GM18867 (cell line): ENCODE measurements around the gene CLASRP.
A peak's percentile ranks its signal among the peaks of the same experiment; 100 is the strongest.
"Not testable (repeated sequence)": the region's sequence is repeated elsewhere in the genome, so short reads cannot be mapped to it uniquely, and the experiment has no call there.

Experiments used
- ATAC-seq: cut with Tn5 transposase; IDR thresholded peaks from one replicate; pipeline ENCODE4 v1.9.1; 2021; ENCODE audit warnings: mild to moderate bottlenecking, moderate library complexity; ENCODE audit not compliant: unreplicated experiment

The CLASRP gene

GRCh38 chr19:45038931-45039893 lies at the start of gene CLASRP:
Gene CLASRP, plus strand, starts transcription at chr19:45039045. Its CDS starts 1,168 bp downstream, at chr19:45040213.
- peak; percentile 80 for ATAC-seq

GRCh38 chr19:44990459-44990858 lies 48.4 kb upstream of the CLASRP start:
- no peak for ATAC-seq

- ATAC-seq: no peak
Measured at GRCh38 chr19:44990966-44991365, 47.9 kb upstream of the CLASRP start.

- no peak for ATAC-seq
Measured at GRCh38 chr19:44992336-44993163, 46.3 kb upstream of the CLASRP start.

GRCh38 chr19:44993526-44993925 lies 45.3 kb upstream of the CLASRP start:
- no peak for ATAC-seq

- no peak for ATAC-seq
Measured at GRCh38 chr19:44993926-44994537, 44.8 kb upstream of the CLASRP start.

GRCh38 chr19:44998025-44998424 lies 40.8 kb upstream of the CLASRP start:
- ATAC-seq: no peak

- not testable (repeated sequence) for ATAC-seq
Measured at GRCh38 chr19:44999131-44999925, 39.5 kb upstream of the CLASRP start.

GRCh38 chr19:45000665-45001064 lies 38.2 kb upstream of the CLASRP start:
- not testable (repeated sequence) for ATAC-seq

- peak; percentile 43 for ATAC-seq
Measured at GRCh38 chr19:45001087-45001739, 37.6 kb upstream of the CLASRP start, which contains the start of gene RELB. Gene RELB, plus strand, starts transcription at chr19:45001464. Its CDS starts 116 bp downstream, at chr19:45001580.

GRCh38 chr19:45003485-45003884 lies 35.4 kb upstream of the CLASRP start:
- no peak for ATAC-seq

- no peak for ATAC-seq
Measured at GRCh38 chr19:45005787-45006186, 33.1 kb upstream of the CLASRP start.

GRCh38 chr19:45008552-45008951 lies 30.3 kb upstream of the CLASRP start:
- no peak for ATAC-seq

- ATAC-seq: no peak
Measured at GRCh38 chr19:45009625-45010255, 29.1 kb upstream of the CLASRP start.

GRCh38 chr19:45010306-45010705 lies 28.5 kb upstream of the CLASRP start:
- ATAC-seq: no peak

- ATAC-seq: no peak
Measured at GRCh38 chr19:45011959-45012358, 26.9 kb upstream of the CLASRP start.

GRCh38 chr19:45016388-45017314 lies 22.2 kb upstream of the CLASRP start:
- ATAC-seq: peak; percentile 73

GRCh38 chr19:45019187-45019586 lies 19.7 kb upstream of the CLASRP start:
- no peak for ATAC-seq
